HG02798 (cell line): ENCODE data around the gene PTPRM.
"Not testable (repeated sequence)": the region's sequence is repeated elsewhere in the genome, so short reads cannot be mapped to it uniquely, and the experiment has no call there.

ENCODE experiments used
- ATAC-seq: cut with Tn5 transposase; IDR thresholded peaks from one replicate; pipeline ENCODE4 v1.9.1; 2021; ENCODE audit warnings: mild to moderate bottlenecking; ENCODE audit not compliant: unreplicated experiment, poor library complexity

The PTPRM gene

DNA sequence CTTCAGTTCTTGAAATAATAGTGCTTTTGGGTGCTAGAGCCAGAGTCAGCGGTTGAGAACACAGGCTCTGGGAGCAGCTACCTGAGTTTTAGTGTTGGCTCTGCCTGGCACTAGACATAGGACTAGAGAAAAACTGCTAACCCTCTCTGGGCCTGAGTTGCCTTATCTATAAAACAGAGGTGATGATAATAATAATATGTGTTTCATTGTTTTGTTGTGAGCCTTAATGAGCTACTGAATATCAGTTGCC lies 391.7 kb downstream of the PTPRM start:
- ATAC-seq, result no peak

GRCh38 chr18:7966682-7967081 lies 399.6 kb downstream of the PTPRM start:
- not testable (repeated sequence) for ATAC-seq

GRCh38 chr18:7974200-7974874 lies 407.2 kb downstream of the PTPRM start:
- no peak for ATAC-seq

DNA sequence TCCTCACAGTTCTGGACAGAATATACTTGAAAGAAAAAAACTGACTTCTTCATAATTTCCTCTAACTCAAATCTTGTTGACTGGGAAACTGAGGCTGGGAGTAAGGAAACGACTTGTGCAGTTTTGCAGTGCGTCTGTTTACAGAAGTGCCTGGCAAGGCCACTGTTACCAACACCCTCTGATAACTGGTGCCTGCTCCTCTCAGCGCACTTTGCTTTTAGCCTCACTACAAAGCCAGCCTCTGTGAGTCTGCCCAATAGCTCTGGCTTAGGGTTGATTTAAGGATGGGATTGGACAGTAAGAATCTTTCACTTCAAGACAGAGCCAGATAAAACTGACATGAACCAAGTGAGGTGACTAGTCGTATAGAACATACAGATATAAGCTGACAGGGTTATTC lies 410.8 kb downstream of the PTPRM start:
- ATAC-seq, result no peak

DNA sequence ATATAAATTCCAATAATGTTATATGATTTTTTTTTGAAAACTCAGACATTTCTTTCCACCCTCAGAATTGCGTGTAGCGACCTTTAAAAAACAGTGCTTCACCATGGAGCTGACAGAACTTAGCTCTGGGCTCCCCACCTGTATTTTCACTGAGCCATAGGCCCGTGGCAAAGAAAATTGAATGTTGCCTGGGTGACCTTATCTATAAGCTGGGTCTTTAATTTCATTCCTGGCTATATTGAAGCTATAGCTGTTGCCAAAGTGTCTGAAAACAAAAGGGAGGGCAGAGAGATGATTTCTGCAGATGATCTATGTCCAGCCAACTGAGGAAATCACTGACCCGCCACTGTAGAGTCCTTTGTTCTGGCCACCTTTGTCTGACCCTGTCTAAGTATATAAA lies 411.7 kb downstream of the PTPRM start:
- ATAC-seq, result no peak

- no peak for ATAC-seq
Observed at GRCh38 chr18:7979714-7980113, 412.6 kb downstream of the PTPRM start.

GRCh38 chr18:7980136-7980535 lies 413.0 kb downstream of the PTPRM start:
- no peak for ATAC-seq

GRCh38 chr18:7980656-7981055 lies 413.5 kb downstream of the PTPRM start:
- no peak for ATAC-seq

- no peak for ATAC-seq
Observed at GRCh38 chr18:7982216-7982615, 415.1 kb downstream of the PTPRM start.

GRCh38 chr18:7987284-7987976 lies 420.3 kb downstream of the PTPRM start:
- ATAC-seq, result no peak

- no peak for ATAC-seq
Observed at GRCh38 chr18:7990670-7991069, 423.6 kb downstream of the PTPRM start.

DNA sequence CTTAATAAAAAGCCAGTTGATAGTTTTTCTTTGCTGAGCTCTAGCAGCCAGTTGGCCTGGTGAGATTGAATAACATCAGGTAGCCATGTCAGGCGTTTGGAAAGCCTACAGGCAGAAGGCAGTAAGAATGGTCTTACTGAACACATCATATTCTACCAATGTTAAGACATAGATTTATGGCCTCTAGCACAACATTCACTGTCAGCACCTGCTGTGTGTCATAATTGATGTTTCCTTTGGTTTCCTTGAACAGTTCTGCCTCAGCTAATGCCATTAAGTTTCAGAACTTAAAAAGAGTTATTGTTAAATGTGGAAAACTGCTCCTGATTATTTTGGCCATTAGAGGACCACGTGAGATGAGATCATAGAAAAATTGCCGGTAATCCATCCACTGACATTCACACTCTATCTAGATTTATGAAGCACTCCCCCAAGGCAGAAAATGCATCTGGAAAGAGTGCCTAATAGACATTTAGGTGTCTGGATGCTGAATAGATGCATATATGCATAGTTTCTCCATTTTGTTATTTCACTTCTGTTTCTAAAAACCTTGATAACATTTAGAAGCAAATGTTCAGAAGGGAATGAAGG lies 434.7 kb downstream of the PTPRM start:
- no peak for ATAC-seq

GRCh38 chr18:8003878-8004675 lies 437.0 kb downstream of the PTPRM start:
- ATAC-seq, result no peak

DNA sequence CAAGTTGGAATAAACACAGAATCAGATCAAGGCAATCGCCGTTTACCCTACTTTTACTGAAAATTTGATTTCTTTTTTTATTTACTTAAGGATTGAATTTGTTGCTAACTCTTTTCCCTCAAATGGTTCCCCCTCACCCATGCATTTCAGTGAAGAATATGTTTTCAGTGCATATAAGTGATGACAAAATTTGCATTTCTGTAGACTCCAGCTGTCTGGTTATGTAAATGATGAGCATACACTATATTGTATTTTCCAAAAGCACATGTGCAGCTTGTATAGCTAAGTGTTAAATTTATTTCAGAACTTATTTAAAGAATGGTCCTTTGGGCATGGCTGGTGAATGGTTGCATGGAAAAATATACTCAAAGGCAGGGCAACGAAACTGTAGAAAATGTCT lies 437.7 kb downstream of the PTPRM start:
- ATAC-seq, result no peak

DNA sequence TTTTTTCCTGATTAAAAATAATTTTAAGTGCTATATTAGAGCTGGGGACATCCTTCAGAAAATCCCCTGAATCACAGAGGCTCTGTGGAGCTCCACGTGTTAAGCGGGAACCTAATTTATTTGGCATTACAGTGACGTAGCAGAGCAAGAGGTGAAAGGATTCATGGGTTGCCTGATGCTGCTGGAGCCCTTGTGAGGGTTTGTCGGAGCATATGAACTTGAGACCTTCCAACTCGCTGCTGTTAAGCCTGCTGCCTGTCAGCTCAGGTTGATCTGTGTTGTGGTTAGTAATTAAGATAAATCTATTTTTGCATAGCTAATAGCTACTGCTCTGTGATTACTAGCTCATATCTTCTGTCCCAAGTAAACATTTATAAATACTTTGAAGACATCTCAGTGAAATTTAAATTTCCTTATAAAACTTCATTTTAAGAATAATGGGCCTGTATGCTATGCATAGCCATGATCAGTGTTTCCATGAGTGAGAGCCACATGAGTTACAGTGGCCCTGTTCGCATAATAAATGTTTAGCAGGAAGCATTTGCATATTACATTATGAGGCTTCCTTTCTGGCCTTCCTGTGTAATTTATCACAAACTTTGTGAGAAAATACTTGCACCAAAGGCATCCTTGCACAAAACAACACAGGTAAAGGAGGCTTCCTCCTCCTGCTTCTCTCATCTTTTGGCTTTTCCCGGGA lies 438.9 kb downstream of the PTPRM start:
- no peak for ATAC-seq

DNA sequence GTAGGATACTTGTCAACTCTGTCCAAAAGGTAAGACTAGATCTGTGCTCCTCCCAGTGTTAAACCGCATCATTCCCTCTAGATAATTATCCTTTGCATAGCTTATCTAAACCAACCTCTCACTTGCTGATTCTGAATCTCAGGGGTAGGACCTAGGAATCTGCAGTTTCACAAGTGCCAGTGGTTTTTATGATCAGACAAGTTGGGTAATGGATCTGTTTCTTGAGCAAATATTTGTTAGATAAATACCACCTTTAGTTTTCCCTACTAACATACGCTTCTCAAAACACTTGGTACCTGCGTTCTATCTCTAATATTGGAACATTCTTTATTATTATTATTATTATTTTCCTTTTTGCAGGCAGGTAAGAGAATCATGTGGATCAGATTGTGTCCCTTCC lies 439.9 kb downstream of the PTPRM start:
- no peak for ATAC-seq

GRCh38 chr18:8008033-8008432 lies 440.9 kb downstream of the PTPRM start:
- ATAC-seq, result no peak

GRCh38 chr18:8011361-8011760 lies 444.2 kb downstream of the PTPRM start:
- ATAC-seq, result no peak

DNA sequence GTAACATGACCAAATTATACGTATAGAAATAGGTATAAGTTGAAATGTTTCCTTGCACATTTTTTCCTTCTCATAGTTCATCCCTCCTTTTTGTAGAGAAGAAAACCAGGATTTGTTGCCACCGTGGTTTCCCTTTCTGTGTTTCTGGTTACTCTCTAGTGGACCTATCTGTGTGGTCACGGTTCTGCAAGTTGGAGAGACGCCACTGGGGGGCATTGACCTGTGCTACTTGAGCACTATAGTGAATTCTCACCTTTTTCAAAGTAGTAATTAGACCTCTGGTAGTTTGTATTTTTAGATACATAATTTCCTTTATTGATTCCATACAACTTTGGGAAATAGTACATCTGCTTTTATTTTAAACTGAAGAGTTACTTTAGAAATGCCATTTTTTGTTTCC lies 444.8 kb downstream of the PTPRM start:
- ATAC-seq, result no peak

DNA sequence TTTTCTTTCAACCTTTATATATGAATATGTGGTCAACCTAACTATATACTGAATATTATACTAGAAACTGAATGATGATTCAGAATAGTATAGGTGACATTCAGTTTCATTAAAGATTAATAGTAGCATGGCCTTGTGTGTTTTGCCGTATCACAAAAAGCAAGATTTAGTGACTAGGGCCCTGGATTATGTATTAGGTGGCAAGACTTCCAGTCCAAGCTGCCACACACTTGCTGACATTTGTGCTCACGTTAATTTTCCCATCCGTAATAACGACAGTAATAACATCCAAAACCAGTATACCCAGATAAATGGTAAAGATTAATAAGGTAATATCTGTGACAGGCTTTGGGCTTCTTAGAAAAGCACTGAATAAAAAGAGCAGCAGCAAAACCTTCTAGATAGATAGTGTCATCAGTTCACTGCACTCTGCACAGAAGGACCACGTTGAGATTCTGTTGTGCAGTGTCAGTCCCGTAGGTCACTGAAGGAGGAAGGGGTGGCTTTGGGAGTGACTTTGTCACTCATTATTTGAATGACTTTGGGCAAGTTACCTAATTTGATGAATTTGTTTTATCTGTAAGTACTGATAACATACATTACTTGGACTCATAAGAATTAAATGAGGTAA lies 451.7 kb downstream of the PTPRM start:
- ATAC-seq, result no peak
